HFFc6 (cell line): ENCODE results near the gene F8. TPM values are rescaled to one million over a fixed set of nuclear protein-coding genes. Genes with fewer than 3 reads are reported as not detected.

ENCODE experiments used
- DNase-seq: peaks from one replicate; pipeline ENCODE4 v3.0.0-alpha.2; 2018
- H3K27ac Mint-ChIP-seq: 2 replicates; pipeline ENCODE4 v1.8.0; 2020; ENCODE audit warnings: mild to moderate bottlenecking, mixed read lengths
- H3K27me3 Mint-ChIP-seq: 2 replicates; pipeline ENCODE4 v1.8.0; 2021; ENCODE audit warnings: mild to moderate bottlenecking, moderate library complexity, mixed read lengths; ENCODE audit not compliant: insufficient read depth
- H3K36me3 Mint-ChIP-seq: 2 replicates; pipeline ENCODE4 v1.8.0; 2021; ENCODE audit warnings: low read depth, mixed read lengths
- H3K4me1 Mint-ChIP-seq: 2 replicates; pipeline ENCODE4 v1.8.0; 2020; ENCODE audit warnings: low read depth, mixed read lengths
- H3K4me3 Mint-ChIP-seq: 2 replicates; pipeline ENCODE4 v1.8.0; 2020; ENCODE audit warnings: mild to moderate bottlenecking, moderate library complexity, mixed read lengths
- H3K9me3 Mint-ChIP-seq: 2 replicates; pipeline ENCODE4 v1.8.0; 2020; ENCODE audit warnings: mild to moderate bottlenecking, mixed read lengths
- total RNA-seq, 6 experiments: library from RNA; stranded (reverse); fragmentation: NEBNext Ultra II Directional; extraction: Animal tissue kit (Norgen Biotek cat#: 25700); gene quantifications; 2 replicates in 1 of 6; 3 replicates in 5 of 6; pipeline ENCODE4 v1.2.3, GENCODE V29; 2021
- TF ChIP-seq, protein P1 (sequence below): fragments of 200-600 bp; sonication (generic); IDR thresholded peaks from 2 replicates; pipeline ENCODE4 v1.5.0; 2021; ENCODE audit warnings: antibody characterized with exemption, mild to moderate bottlenecking

Gene F8
- total RNA-seq, 6 experiments from 2014 or later = 1.0 to 1.6 (median 1.4) TPM

DNA sequence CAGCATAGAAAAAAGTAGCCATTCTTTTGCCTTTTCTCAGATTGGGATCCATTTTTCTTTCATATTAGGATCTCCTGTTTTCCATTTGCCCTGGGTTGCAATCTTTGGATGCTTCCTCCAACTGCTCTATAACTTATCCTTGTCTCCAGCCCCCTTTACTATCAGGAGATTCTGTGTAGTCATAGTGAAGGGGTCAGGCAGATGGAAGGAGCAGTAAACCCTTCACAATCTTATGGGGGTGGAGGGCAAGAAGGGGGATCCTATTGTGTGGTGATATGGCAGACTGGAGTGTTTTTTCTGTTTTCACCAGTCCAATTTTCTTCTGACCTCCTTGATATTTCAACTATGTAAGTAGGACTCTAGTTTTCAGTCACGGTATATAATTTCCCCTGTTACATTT is 186.4 kb downstream of the F8 start:
- H3K9me3 Mint-ChIP-seq = no peaks in the 10 kb centered on the region
- H3K27ac Mint-ChIP-seq = no peak overlapping the region
- TF ChIP-seq, protein P1, sequence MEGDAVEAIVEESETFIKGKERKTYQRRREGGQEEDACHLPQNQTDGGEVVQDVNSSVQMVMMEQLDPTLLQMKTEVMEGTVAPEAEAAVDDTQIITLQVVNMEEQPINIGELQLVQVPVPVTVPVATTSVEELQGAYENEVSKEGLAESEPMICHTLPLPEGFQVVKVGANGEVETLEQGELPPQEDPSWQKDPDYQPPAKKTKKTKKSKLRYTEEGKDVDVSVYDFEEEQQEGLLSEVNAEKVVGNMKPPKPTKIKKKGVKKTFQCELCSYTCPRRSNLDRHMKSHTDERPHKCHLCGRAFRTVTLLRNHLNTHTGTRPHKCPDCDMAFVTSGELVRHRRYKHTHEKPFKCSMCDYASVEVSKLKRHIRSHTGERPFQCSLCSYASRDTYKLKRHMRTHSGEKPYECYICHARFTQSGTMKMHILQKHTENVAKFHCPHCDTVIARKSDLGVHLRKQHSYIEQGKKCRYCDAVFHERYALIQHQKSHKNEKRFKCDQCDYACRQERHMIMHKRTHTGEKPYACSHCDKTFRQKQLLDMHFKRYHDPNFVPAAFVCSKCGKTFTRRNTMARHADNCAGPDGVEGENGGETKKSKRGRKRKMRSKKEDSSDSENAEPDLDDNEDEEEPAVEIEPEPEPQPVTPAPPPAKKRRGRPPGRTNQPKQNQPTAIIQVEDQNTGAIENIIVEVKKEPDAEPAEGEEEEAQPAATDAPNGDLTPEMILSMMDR = no peak
- DNase-seq = no peak
- H3K4me1 Mint-ChIP-seq = no peaks in the 10 kb centered on the region
- peaks cover 8% of the 10 kb centered on the region; the same call in 1 of the 2 replicates for H3K27me3 Mint-ChIP-seq
- no peak overlapping the region for H3K4me3 Mint-ChIP-seq
- H3K36me3 Mint-ChIP-seq = no peaks in the 10 kb centered on the region

DNA sequence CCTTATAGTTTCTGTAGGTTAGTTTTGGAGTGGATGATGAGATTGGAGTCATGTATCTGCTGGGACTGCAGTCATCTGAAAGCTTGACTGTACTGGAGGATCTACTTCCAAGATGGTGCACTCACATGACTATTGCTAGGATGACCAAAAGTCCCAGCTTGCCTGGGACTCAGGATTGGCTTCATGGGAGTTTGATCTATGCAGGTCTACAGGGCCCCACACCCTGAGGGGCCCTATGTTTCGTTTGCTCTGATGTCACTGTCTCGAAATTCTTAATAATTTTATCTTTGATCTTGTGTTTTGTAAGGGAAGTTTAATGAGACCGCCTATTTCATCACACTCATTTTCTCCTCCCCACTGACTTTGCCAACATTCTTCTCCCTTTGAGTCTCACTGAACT is 188.0 kb downstream of the F8 start, which contains the start of gene SMIM9:
Gene SMIM9, minus strand, starts transcription at position 101 of the 400 bp plus-strand sequence. CDS start 3,806 bp downstream, outside the sequence.
- H3K27me3 Mint-ChIP-seq = peaks cover 17% of the 10 kb centered on the region
- no peaks in the 10 kb centered on the region for H3K4me1 Mint-ChIP-seq
- H3K4me3 Mint-ChIP-seq = no peak within 1 kb of the TSS
- DNase-seq = no peak
- no peaks in the 10 kb centered on the region for H3K9me3 Mint-ChIP-seq
- no peak within 1 kb of the TSS for H3K27ac Mint-ChIP-seq
- TF ChIP-seq, protein P1 = no peak
- H3K36me3 Mint-ChIP-seq = no peaks in the 10 kb centered on the region

DNA sequence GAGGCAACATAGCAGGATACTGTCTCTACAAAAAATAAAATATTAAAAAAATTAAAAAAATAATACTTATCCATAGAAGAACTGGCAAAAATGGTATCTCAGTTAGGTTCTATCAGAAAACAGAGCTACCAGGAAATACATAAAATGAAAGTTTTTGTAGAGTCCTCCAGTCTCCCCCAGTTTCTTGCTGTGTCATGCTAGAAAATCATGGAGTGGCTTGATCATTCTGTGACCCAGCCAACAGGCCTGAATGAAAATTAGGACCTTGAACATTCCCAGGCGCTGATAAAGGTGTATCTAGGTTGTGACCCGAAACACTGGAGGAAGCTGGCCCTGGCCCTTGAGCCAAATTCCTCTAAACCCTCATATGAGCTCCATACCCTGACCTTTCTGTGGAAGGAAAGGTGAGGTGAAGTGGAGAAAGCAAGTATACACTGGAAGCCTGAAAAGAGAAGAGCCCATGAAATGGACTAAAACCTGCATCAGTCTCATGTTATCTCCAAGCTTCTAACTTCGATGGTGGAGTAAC is 188.7 kb downstream of the F8 start:
- H3K36me3 Mint-ChIP-seq = no peaks in the 10 kb centered on the region

DNA sequence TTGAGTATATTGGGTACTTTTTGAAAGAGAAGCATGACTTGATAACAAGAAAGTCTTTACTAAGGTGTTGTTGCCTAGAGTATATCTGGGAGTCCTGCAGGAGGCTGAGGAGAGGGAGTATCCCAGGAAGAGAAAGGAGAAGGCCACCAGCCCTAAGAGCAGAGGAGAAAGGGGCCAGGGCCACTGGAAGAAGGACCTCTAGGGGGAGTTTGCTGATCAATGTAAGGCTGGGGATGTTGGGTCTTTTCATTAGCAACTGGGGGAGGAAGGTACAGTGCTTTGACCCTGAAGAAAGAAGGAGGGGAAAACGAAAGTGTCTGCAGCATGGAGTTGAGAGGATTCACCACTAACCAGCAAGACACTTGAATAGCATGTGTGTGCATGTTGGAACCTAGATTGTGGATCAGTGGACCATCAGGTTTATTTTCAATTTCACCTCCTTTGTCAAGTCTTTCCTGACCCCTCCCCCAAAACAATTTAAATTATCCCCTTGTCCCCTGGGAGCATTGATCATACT is 192.5 kb downstream of the F8 start:
- H3K27me3 Mint-ChIP-seq = peaks cover 11% of the 10 kb centered on the region

More for the DNA sequence above, 188.7 kb downstream of the F8 start:
- no peak overlapping the region for H3K27ac Mint-ChIP-seq
- TF ChIP-seq, protein P1 = no peak
- no peaks in the 10 kb centered on the region for H3K4me1 Mint-ChIP-seq
- peaks cover 17% of the 10 kb centered on the region for H3K27me3 Mint-ChIP-seq
- H3K4me3 Mint-ChIP-seq = no peak overlapping the region
- H3K9me3 Mint-ChIP-seq = no peaks in the 10 kb centered on the region
- no peak for DNase-seq

DNA sequence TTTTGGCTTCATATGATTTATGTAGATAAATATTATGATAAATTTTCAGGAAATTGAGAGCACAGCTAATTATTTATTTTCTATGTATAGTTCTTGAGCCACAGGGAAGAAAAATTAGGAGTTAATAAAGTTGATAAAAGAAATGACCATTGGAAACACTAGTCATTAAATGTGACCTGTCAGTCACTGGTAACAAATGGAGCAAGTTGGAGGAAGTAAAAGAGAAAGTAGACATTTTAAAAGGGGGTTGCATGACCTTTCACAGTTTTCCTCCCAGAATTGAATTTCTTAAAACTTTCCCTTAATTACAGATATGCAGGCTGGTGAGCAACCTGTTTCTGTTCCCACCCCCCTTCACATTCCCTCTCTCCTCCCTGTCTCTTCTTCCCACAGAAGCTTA is 193.4 kb downstream of the F8 start:
- no peaks in the 10 kb centered on the region for H3K4me1 Mint-ChIP-seq
- no peak for DNase-seq
- H3K4me3 Mint-ChIP-seq = no peak overlapping the region

More for the DNA sequence above, 192.5 kb downstream of the F8 start:
- Mint-ChIP-seq H3K36me3 (no peaks in the 10 kb centered on the region), H3K9me3 (no peaks in the 10 kb centered on the region), H3K27ac (no peak overlapping the region), H3K4me1 (no peaks in the 10 kb centered on the region), H3K4me3 (no peak overlapping the region)
- TF ChIP-seq, protein P1 = no peak
- no peak for DNase-seq

More for the DNA sequence above, 193.4 kb downstream of the F8 start:
- H3K9me3 Mint-ChIP-seq = no peaks in the 10 kb centered on the region
- peaks cover 11% of the 10 kb centered on the region for H3K27me3 Mint-ChIP-seq
- H3K36me3 Mint-ChIP-seq = no peaks in the 10 kb centered on the region
- TF ChIP-seq, protein P1 = no peak
- no peak overlapping the region for H3K27ac Mint-ChIP-seq
